ENCODE measurements around the gene S100A5.

DNA sequence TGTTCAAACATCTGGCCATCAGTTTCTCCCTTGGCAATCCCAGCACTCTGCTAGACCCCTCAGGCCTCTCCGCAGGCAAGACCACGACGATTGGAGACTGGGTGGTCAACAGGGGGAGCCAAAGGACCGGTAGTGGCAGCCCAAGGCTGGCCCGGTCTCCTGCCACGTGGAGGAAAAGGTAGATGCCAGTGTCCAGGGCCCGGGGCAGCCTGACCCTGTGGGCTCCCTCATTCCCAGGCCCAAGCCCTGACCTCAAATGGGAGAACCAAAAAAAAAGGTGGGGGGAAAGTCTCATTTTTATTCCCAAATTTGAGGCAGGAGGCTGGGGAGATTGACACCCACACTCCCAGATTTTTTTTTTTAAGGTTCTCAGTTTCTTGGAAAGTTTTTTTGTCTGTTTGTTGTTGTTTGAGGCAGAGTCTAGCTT, 29.7 kb downstream of the S100A5 start:
- TF ChIP-seq JUND (IDR thresholded peaks at IDR 0.05; ENCODE audit: low read length) (no peak), CTCF (IDR thresholded peaks at IDR 0.05; ENCODE audit: control extremely low read depth in 1 of 3, insufficient read depth in 1 of 3, low read depth in 1 of 3, low read length in 3 of 3) (peak; percentile 95 to 97 (median 95))

Measured in H1 (cell line).